PFSK-1 (cell line): Measurements from ENCODE around the gene FUCA1.

ENCODE experiments used
- FOXP2 ChIP-seq: optimal IDR thresholded peaks from 2 replicates; pipeline ENCODE3; 2011; ENCODE audit warnings: borderline replicate concordance, control low read depth, inconsistent platforms; ENCODE audit not compliant: insufficient read depth; ENCODE audit errors: extremely low read length, extremely low read depth
- POLR2AphosphoS5 ChIP-seq: IDR thresholded peaks from 2 replicates; pipeline ENCODE4 v1.6.1; 2012; ENCODE audit warnings: low read depth, mild to moderate bottlenecking, control low read depth, low read length, moderate library complexity
- SIN3A ChIP-seq: IDR thresholded peaks from 2 replicates; pipeline ENCODE4 v1.6.1; 2012; ENCODE audit warnings: mild to moderate bottlenecking, low read length, moderate library complexity, borderline replicate concordance; ENCODE audit not compliant: insufficient read depth
- TAF1 ChIP-seq: IDR thresholded peaks from 2 replicates; pipeline ENCODE4 v1.6.1; 2012; ENCODE audit warnings: low read length, control low read depth, borderline replicate concordance; ENCODE audit not compliant: insufficient read depth
- TF ChIP-seq, protein P1 (sequence below), 2 experiments: IDR thresholded peaks; 2 replicates each; pipeline versions ENCODE4 v1.6.1 to v1.8.0; 2011 to 2012; ENCODE audit warnings: low read depth in 2 of 2, low read length in 2 of 2, control low read depth in 1 of 2, inconsistent platforms in 1 of 2, mild to moderate bottlenecking in 1 of 2, moderate library complexity in 1 of 2; ENCODE audit not compliant: insufficient read depth in 1 of 2

FUCA1 gene

DNA sequence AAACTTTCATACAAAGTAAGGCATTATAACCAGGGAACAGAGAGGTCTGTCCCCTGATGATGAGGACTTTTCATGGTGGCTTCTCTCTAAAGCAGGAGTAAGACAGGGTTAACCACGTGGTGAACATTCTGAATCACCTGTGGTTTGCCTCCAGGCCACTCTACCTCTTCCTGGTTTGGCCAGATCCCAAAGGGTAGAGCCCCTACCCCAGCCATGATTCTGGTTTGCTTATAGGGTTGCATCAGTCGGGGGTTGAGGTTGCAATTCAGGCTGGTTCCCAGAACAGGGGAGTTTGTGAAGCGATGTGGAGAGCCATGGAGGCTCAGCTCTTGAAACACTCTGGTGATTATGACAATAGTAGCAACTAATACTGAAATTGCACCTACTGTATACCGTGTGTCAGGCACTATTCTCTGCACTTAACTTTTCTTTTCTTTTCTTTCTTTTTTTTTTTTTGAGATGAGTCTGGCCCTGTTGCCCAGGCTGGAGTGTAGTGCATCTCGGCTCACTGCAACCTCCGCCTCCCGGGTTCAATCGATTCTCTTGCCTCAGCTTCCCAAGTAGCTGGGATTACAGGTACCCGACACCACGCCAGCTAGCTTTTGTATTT, 36.8 kb upstream of the FUCA1 start:
- TF ChIP-seq FOXP2 (no peak), SIN3A (no peak), POLR2AphosphoS5 (no peak), TAF1 (no peak)
- TF ChIP-seq, protein P1, sequence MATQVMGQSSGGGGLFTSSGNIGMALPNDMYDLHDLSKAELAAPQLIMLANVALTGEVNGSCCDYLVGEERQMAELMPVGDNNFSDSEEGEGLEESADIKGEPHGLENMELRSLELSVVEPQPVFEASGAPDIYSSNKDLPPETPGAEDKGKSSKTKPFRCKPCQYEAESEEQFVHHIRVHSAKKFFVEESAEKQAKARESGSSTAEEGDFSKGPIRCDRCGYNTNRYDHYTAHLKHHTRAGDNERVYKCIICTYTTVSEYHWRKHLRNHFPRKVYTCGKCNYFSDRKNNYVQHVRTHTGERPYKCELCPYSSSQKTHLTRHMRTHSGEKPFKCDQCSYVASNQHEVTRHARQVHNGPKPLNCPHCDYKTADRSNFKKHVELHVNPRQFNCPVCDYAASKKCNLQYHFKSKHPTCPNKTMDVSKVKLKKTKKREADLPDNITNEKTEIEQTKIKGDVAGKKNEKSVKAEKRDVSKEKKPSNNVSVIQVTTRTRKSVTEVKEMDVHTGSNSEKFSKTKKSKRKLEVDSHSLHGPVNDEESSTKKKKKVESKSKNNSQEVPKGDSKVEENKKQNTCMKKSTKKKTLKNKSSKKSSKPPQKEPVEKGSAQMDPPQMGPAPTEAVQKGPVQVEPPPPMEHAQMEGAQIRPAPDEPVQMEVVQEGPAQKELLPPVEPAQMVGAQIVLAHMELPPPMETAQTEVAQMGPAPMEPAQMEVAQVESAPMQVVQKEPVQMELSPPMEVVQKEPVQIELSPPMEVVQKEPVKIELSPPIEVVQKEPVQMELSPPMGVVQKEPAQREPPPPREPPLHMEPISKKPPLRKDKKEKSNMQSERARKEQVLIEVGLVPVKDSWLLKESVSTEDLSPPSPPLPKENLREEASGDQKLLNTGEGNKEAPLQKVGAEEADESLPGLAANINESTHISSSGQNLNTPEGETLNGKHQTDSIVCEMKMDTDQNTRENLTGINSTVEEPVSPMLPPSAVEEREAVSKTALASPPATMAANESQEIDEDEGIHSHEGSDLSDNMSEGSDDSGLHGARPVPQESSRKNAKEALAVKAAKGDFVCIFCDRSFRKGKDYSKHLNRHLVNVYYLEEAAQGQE (IDR thresholded peaks at IDR 0.05; ENCODE audit: insufficient read depth in 1 of 2, low read depth in 2 of 2, low read length in 2 of 2), result no peak

DNA sequence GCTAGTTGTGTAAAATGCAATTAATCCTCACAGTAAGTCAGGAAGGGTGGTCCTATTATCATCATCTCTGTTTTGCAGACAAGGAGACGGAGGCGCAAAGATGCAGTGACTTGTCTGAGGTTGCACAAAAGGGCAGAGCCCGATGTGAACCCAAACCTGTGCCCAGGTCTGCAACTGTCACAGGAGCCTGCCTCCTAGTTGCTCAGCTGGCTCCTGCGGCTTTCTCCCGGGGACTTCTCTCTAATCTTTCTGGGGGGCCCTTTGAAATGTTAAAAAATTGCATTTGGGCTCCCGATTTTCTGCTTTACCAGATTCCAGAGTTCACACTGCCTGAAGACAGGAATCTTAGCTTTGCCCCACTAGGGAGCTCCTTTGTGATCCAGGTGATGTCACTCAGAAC, 35.7 kb upstream of the FUCA1 start:
- TF ChIP-seq TAF1 (no peak), FOXP2 (no peak), POLR2AphosphoS5 (no peak), SIN3A (no peak)
- TF ChIP-seq, protein P1 (IDR thresholded peaks at IDR 0.05; ENCODE audit: insufficient read depth in 1 of 2, low read depth in 2 of 2, low read length in 2 of 2), result no peak

DNA sequence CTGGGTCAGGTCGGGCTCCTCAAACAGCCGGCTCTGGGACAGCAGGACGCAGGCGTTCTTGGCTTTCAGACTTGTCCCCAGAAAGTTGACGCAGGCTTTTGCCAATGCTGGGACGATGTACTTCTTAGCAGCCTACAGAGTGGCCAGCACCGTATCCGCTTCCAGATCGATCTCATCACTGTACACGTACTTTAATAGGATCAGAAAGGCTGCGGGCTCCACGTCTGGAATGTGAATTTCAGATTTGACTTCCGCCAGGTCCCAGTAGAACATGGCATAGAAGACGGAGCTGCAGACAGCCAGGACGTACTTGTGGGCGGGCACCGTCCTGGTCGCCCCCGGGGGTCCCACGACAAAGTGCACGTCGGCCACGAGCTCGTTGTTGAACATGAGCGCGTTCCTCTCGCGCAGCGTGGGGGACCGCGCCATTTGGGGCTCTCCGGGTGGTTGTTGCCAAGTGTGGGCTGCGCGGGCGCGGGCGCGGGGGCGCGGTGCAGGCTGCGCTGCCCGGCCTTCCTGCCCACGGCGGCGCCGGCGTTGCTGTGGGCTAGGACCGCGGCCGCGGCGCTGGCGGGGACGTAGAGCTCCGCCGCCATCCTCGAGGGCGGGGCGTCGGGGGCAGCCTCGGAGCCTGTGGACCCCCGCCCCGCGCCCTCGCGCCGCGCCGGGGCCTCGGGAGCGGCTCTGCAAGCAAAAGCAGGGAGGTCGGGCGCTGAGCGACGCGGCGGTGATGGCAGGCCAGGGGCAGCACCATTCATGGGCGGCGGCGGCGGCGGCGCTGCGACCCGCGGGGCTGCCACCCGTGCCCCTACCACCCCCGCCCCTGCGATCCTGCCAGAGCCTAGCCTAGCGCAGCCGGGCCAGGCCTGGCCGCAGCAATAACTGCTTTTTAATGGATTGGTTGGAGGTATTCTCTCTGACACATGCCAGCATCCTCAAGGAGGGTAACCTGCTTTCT, 34.5 kb upstream of the FUCA1 start:
- TF ChIP-seq, protein P1 (IDR thresholded peaks at IDR 0.05; ENCODE audit: insufficient read depth in 1 of 2, low read depth in 2 of 2, low read length in 2 of 2), result no peak
- no peak for TF ChIP-seq FOXP2
- TF ChIP-seq TAF1, result no peak
- no peak for TF ChIP-seq POLR2AphosphoS5
- TF ChIP-seq SIN3A, result no peak

DNA sequence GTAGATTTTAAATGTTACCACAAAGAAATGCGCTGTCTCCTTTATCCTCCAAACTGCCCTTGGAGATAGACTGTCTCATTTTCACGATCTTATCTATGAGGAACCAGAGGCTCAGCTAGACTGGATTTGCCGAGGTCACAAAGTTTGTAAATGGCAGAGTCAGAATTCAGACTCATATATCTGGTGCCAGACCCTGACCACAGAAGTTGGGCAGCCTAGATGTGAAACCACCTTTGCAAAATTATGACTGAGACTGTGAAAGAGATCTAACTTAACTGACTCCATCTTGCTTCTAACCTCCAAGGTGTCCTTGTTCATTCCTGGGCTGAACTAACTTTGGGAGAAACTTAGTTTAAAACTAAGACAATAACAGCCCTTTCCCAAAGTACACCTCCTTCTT, 31.0 kb upstream of the FUCA1 start:
- TF ChIP-seq TAF1, result no peak
- no peak for TF ChIP-seq POLR2AphosphoS5
- no peak for TF ChIP-seq SIN3A
- TF ChIP-seq, protein P1 (IDR thresholded peaks at IDR 0.05; ENCODE audit: insufficient read depth in 1 of 2, low read depth in 2 of 2, low read length in 2 of 2), result no peak
- no peak for TF ChIP-seq FOXP2

DNA sequence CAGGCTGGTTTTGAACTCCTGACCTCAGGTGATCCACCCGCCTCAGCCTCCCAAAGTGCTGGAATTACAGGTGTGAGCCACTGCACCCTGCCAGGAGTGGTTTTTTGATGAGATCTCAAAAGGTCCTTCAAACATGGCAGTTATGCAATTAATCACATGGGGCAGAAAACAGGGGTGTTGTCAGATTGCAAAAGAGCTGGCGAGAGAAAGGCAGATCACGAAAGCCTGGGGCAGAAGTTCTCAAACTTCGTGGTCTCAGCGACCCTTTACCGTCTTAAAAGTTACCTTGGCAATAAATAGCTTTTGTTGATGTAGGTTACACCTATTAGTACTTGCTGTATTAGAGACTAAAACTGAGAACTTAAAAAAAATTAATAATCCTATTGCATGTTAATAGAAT, 29.0 kb upstream of the FUCA1 start:
- TF ChIP-seq, protein P1 (IDR thresholded peaks at IDR 0.05; ENCODE audit: insufficient read depth in 1 of 2, low read depth in 2 of 2, low read length in 2 of 2), result no peak
- no peak for TF ChIP-seq FOXP2
